HPDE6-E6E7 (cell line): ENCODE results near the gene RHOT1.
A peak's percentile ranks its signal among the peaks of the same experiment; 100 is the strongest.
"Not testable (repeated sequence)": the region's sequence is repeated elsewhere in the genome, so short reads cannot be mapped to it uniquely, and the experiment has no call there.

Source experiments
- DNase-seq: peaks from one replicate; pipeline ENCODE4 v3.0.0; 2011; ENCODE audit warnings: missing footprints; ENCODE audit errors: extremely low spot score

Gene RHOT1

GRCh38 chr17:32227910-32228309, 85.6 kb downstream of the RHOT1 start:
- no peak for DNase-seq

- DNase-seq, result no peak
Observed at GRCh38 chr17:32235588-32235987, 93.3 kb downstream of the RHOT1 start.

GRCh38 chr17:32239456-32239855, 97.2 kb downstream of the RHOT1 start:
- no peak for DNase-seq

- DNase-seq, result no peak
Observed at GRCh38 chr17:32240750-32241149, 98.4 kb downstream of the RHOT1 start.

GRCh38 chr17:32241640-32242039, 99.3 kb downstream of the RHOT1 start:
- DNase-seq, result no peak

- DNase-seq, result no peak
Observed at GRCh38 chr17:32249475-32249874, 107.2 kb downstream of the RHOT1 start.

GRCh38 chr17:32253117-32253611, 110.9 kb downstream of the RHOT1 start:
- peak; percentile 70 for DNase-seq

GRCh38 chr17:32256012-32256700, 113.9 kb downstream of the RHOT1 start:
- DNase-seq, result no peak

GRCh38 chr17:32256701-32257019, 114.4 kb downstream of the RHOT1 start:
- no peak for DNase-seq

GRCh38 chr17:32258383-32259140, 116.3 kb downstream of the RHOT1 start:
- DNase-seq, result no peak

GRCh38 chr17:32259586-32259985, 117.3 kb downstream of the RHOT1 start:
- no peak for DNase-seq

GRCh38 chr17:32261417-32261736, 119.1 kb downstream of the RHOT1 start:
- DNase-seq, result no peak

- no peak for DNase-seq
Observed at GRCh38 chr17:32261936-32262510, 119.7 kb downstream of the RHOT1 start.

- not testable (repeated sequence) for DNase-seq
Observed at GRCh38 chr17:32263515-32263914, 121.2 kb downstream of the RHOT1 start.

GRCh38 chr17:32264140-32264799, 122.0 kb downstream of the RHOT1 start:
- no peak for DNase-seq

- DNase-seq, result no peak
Observed at GRCh38 chr17:32264823-32265191, 122.5 kb downstream of the RHOT1 start.

- DNase-seq, result no peak
Observed at GRCh38 chr17:32265192-32265923, 123.1 kb downstream of the RHOT1 start, which contains the start of gene RHBDL3. Gene RHBDL3, plus strand, starts transcription at chr17:32265832. Its CDS starts 358 bp downstream, at chr17:32266190.

- DNase-seq, result no peak
Observed at GRCh38 chr17:32266051-32266388, 123.7 kb downstream of the RHOT1 start.

GRCh38 chr17:32266389-32267301, 124.3 kb downstream of the RHOT1 start:
- no peak for DNase-seq

- DNase-seq, result no peak
Observed at GRCh38 chr17:32267690-32268205, 125.4 kb downstream of the RHOT1 start.
